H1 (cell line): ENCODE results near the gene STAT5A. TPM values are rescaled to one million over a fixed set of nuclear protein-coding genes. Genes with fewer than 3 reads are reported as not detected.

ENCODE experiments used
- CTCF ChIA-PET: fragments of 300-600 bp; sonication (Branson Sonifier 250); formaldehyde crosslinking; loops from one replicate; lab custom pipeline; 2021; ENCODE audit not compliant: partially characterized antibody; lab: Charles Lee
- POLR2A ChIA-PET: fragments of 300-600 bp; sonication (Branson Sonifier 250); formaldehyde crosslinking; loops from one replicate; lab custom pipeline; 2021; ENCODE audit warnings: inconsistent platforms; ENCODE audit not compliant: partially characterized antibody; lab: Charles Lee
- DNase-seq, 2 experiments: peaks; one replicate each; pipeline versions ENCODE4 v3.0.0 to v3.0.0-alpha.2; 2010 to 2022; ENCODE audit warnings: low spot score in 2 of 2, low read depth in 1 of 2, mixed read lengths in 1 of 2
- FAIRE-seq: peaks from 2 replicates; lab custom pipeline; 2011; peaks lifted over from hg19 to GRCh38; lab: Jason Lieb, UNC
- H2AFZ ChIP-seq: 2 replicates; pipeline ENCODE4 v1.8.1; 2012; ENCODE audit warnings: low read length, inconsistent platforms
- H2AK5ac ChIP-seq: 2 replicates; pipeline ENCODE4 v1.6.1; 2013; ENCODE audit warnings: low read depth, low read length
- H2BK120ac ChIP-seq: replicated peaks from 2 replicates; pipeline ENCODE3; 2013; ENCODE audit warnings: low read depth, low read length, inconsistent platforms
- H2BK12ac ChIP-seq: 2 replicates; pipeline ENCODE4 v1.6.1; 2013; ENCODE audit warnings: low read depth, low read length
- H2BK15ac ChIP-seq: 2 replicates; pipeline ENCODE4 v1.6.1; 2013; ENCODE audit warnings: low read length
- H2BK20ac ChIP-seq: 2 replicates; pipeline ENCODE4 v1.6.1; 2013; ENCODE audit warnings: low read length
- H2BK5ac ChIP-seq: 2 replicates; pipeline ENCODE4 v1.6.1; 2013; ENCODE audit warnings: low read depth, low read length
- H3K14ac ChIP-seq: 2 replicates; pipeline ENCODE4 v1.6.1; 2013; ENCODE audit warnings: inconsistent platforms; ENCODE audit not compliant: insufficient read length
- H3K18ac ChIP-seq: 2 replicates; pipeline ENCODE4 v1.6.1; 2013; ENCODE audit warnings: low read length; ENCODE audit errors: extremely low read depth
- H3K23ac ChIP-seq: 2 replicates; pipeline ENCODE4 v1.6.1; 2013; ENCODE audit warnings: inconsistent platforms; ENCODE audit not compliant: insufficient read length
- H3K23me2 ChIP-seq: 2 replicates; pipeline ENCODE4 v1.6.1; 2013; ENCODE audit warnings: low read depth, low read length
- H3K27ac ChIP-seq: 2 replicates; pipeline ENCODE4 v1.6.1; 2011; ENCODE audit warnings: low read depth, low read length, inconsistent platforms
- H3K27me3 ChIP-seq, 4 experiments: replicated peaks in 1 of 4; 1 replicate in 1 of 4; 2 replicates in 3 of 4; pipeline versions ENCODE4 v1.6.1 to v1.8.1; 2011 to 2013; ENCODE audit warnings: low read length in 3 of 4, mild to moderate bottlenecking in 3 of 4, inconsistent platforms in 2 of 4, mixed read lengths in 2 of 4, moderate library complexity in 1 of 4; ENCODE audit not compliant: control insufficient read depth in 3 of 4, insufficient read depth in 3 of 4; ENCODE audit errors: extremely low read depth in 1 of 4
- H3K36me3 ChIP-seq, 4 experiments: 2 replicates each; pipeline versions ENCODE4 v1.6.1 to v1.8.1; 2011 to 2013; ENCODE audit warnings: mild to moderate bottlenecking in 4 of 4, low read length in 3 of 4, moderate library complexity in 2 of 4, control low read depth in 1 of 4, inconsistent platforms in 1 of 4; ENCODE audit not compliant: insufficient read depth in 4 of 4, control insufficient read depth in 2 of 4
- H3K4ac ChIP-seq: replicated peaks from 2 replicates; pipeline ENCODE3; 2013; ENCODE audit warnings: low read length, low read depth, mixed read lengths, inconsistent platforms; ENCODE audit not compliant: insufficient read length
- H3K4me1 ChIP-seq, 4 experiments: replicated peaks in 1 of 4; 1 replicate in 1 of 4; 2 replicates in 3 of 4; pipeline versions ENCODE4 v1.6.1 to v1.8.1; 2011 to 2013; ENCODE audit warnings: low read length in 3 of 4, inconsistent platforms in 2 of 4, mixed read lengths in 1 of 4; ENCODE audit not compliant: insufficient read depth in 4 of 4, control insufficient read depth in 3 of 4
- H3K4me2 ChIP-seq, 2 experiments: 2 replicates each; pipeline versions ENCODE4 v1.6.1 to v1.8.1; 2011 to 2013; ENCODE audit warnings: low read depth in 2 of 2, low read length in 2 of 2, control low read depth in 1 of 2, inconsistent platforms in 1 of 2, mild to moderate bottlenecking in 1 of 2; ENCODE audit not compliant: insufficient read depth in 1 of 2
- H3K4me3 ChIP-seq, 4 experiments: fragments of 200-600, 300-600 bp in 1 of 4; sonication (generic), shearing (Covaris generic), sonication (Bioruptor Twin) in 1 of 4; 2 replicates each; pipeline versions ENCODE4 v1.5.1 to v1.8.1; 2011 to 2016; ENCODE audit warnings: low read length in 4 of 4, low read depth in 3 of 4, control low read depth in 2 of 4, inconsistent platforms in 2 of 4, mild to moderate bottlenecking in 2 of 4, mixed read lengths in 1 of 4, moderate library complexity in 1 of 4; ENCODE audit not compliant: insufficient read depth in 2 of 4; ENCODE audit errors: extremely low read depth in 1 of 4
- H3K56ac ChIP-seq: replicated peaks from 2 replicates; pipeline ENCODE3; 2013; ENCODE audit warnings: low read depth, mild to moderate bottlenecking, mixed read lengths, low read length, inconsistent platforms; ENCODE audit not compliant: insufficient read length
- H3K79me1 ChIP-seq: 2 replicates; pipeline ENCODE4 v1.6.1; 2013; ENCODE audit warnings: low read depth, low read length, control low read depth
- H3K79me2 ChIP-seq, 2 experiments: 2 replicates each; pipeline versions ENCODE4 v1.6.1 to v1.8.1; 2012 to 2013; ENCODE audit warnings: low read length in 2 of 2, mild to moderate bottlenecking in 2 of 2, inconsistent platforms in 1 of 2; ENCODE audit not compliant: insufficient read depth in 2 of 2, control insufficient read depth in 1 of 2
- H3K9ac ChIP-seq, 4 experiments: replicated peaks in 1 of 4; 1 replicate in 1 of 4; 2 replicates in 3 of 4; pipeline versions ENCODE4 v1.6.1 to v1.8.1; 2011 to 2013; ENCODE audit warnings: low read depth in 3 of 4, low read length in 3 of 4, control low read depth in 2 of 4, mild to moderate bottlenecking in 2 of 4, moderate library complexity in 2 of 4, inconsistent platforms in 1 of 4; ENCODE audit errors: extremely low read depth in 1 of 4
- H3K9me3 ChIP-seq, 2 experiments: 2 replicates each; pipeline versions ENCODE4 v1.6.1 to v1.8.1; 2012 to 2013; ENCODE audit warnings: mild to moderate bottlenecking in 2 of 2, moderate library complexity in 2 of 2, control low read depth in 1 of 2, inconsistent platforms in 1 of 2, low read depth in 1 of 2, low read length in 1 of 2, mixed read lengths in 1 of 2; ENCODE audit not compliant: insufficient read depth in 2 of 2
- H4K20me1 ChIP-seq, 2 experiments: replicated peaks in 1 of 2; 2 replicates each; pipeline versions ENCODE3 to v1.8.1; 2011 to 2013; ENCODE audit warnings: inconsistent platforms in 2 of 2, low read length in 2 of 2, mild to moderate bottlenecking in 1 of 2; ENCODE audit not compliant: insufficient read depth in 2 of 2, control insufficient read depth in 1 of 2
- H4K5ac ChIP-seq: 2 replicates; pipeline ENCODE4 v1.6.1; 2013; ENCODE audit warnings: low read length, low read depth, mixed read lengths, inconsistent platforms; ENCODE audit not compliant: insufficient read length
- H4K8ac ChIP-seq: 2 replicates; pipeline ENCODE4 v1.8.0; 2013; ENCODE audit warnings: mild to moderate bottlenecking, moderate library complexity, low read length, inconsistent platforms; ENCODE audit not compliant: insufficient read depth; ENCODE audit errors: extremely low read depth
- H4K91ac ChIP-seq: replicated peaks from 2 replicates; pipeline ENCODE3; 2013; ENCODE audit warnings: low read length, mixed read lengths, inconsistent platforms; ENCODE audit not compliant: insufficient read length
- BACH1 ChIP-seq: IDR thresholded peaks from 2 replicates; pipeline ENCODE4 v1.6.1; 2012; ENCODE audit warnings: low read length, improper control_type of control experiment
- CEBPB ChIP-seq: IDR thresholded peaks from 2 replicates; pipeline ENCODE4 v1.6.1; 2012; ENCODE audit warnings: low read depth, low read length
- GABPA ChIP-seq: IDR thresholded peaks from 2 replicates; pipeline ENCODE4 v1.6.1; 2011; ENCODE audit warnings: mild to moderate bottlenecking, low read length, moderate library complexity, borderline replicate concordance; ENCODE audit not compliant: insufficient read depth
- JUN ChIP-seq: IDR thresholded peaks from 2 replicates; pipeline ENCODE4 v1.6.1; 2011; ENCODE audit warnings: low read depth, mild to moderate bottlenecking, improper control_type of control experiment, low read length
- JUND ChIP-seq: IDR thresholded peaks from 2 replicates; pipeline ENCODE4 v1.6.1; 2011; ENCODE audit warnings: mild to moderate bottlenecking, improper control_type of control experiment, low read length
- NANOG ChIP-seq: IDR thresholded peaks from 2 replicates; pipeline ENCODE4 v1.6.1; 2011; ENCODE audit warnings: low read length, low read depth, mild to moderate bottlenecking, inconsistent platforms; ENCODE audit not compliant: insufficient read depth, poor library complexity, severe bottlenecking
- POU5F1 ChIP-seq: IDR thresholded peaks from 2 replicates; pipeline ENCODE4 v1.6.1; 2011; ENCODE audit warnings: low read depth, mild to moderate bottlenecking, low read length, moderate library complexity
- SIN3A ChIP-seq, 2 experiments: IDR thresholded peaks in 1 of 2; conservative IDR thresholded peaks in 1 of 2; 2 replicates each; pipeline ENCODE4 v1.6.1; 2011 to 2012; ENCODE audit warnings: low read length in 2 of 2, improper control_type of control experiment in 1 of 2, low read depth in 1 of 2, mild to moderate bottlenecking in 1 of 2
- WGBS, 2 experiments: shearing (Covaris generic) in 1 of 2; methylation state at CpG; one replicate each; pipeline versions ENCODE4 v1.1.6 to v1.1.7; 2013 to 2015; ENCODE audit warnings: low lambda C conversion rate in 2 of 2, mixed read lengths in 2 of 2, inconsistent platforms in 1 of 2, low coverage in 1 of 2, missing lambda C conversion rate in 1 of 2; ENCODE audit not compliant: insufficient replicate concordance in 2 of 2, insufficient coverage in 1 of 2, insufficient read length in 1 of 2; ENCODE audit errors: extremely low coverage in 1 of 2, missing lambda C conversion rate in 1 of 2; 5-methylcytosine and 5-hydroxymethylcytosine counted together
- polyA plus RNA-seq, 7 experiments: library from polyadenylated mRNA; depleted of rRNA in 3 of 7; stranded (reverse) in 5 of 7; unstranded in 2 of 7; fragments of >200 nt in 5 of 7; fragments of 200-250 nt in 2 of 7; gene quantifications; 1 replicate in 5 of 7; 2 replicates in 1 of 7; 4 replicates in 1 of 7; pipeline versions ENCODE4 v1.2.1 to v1.2.3, GENCODE V29; 2011 to 2013; ENCODE audit warnings: missing spikeins in 2 of 7, mixed read lengths in 2 of 7
- total RNA-seq: library from RNA; stranded (reverse); fragmentation: NEBNext Ultra II Directional; extraction: Animal tissue kit (Norgen Biotek cat#: 25700); gene quantifications from 2 replicates; pipeline ENCODE4 v1.2.1, GENCODE V29; 2021
- TF ChIP-seq, protein P1 (sequence below): IDR thresholded peaks from 2 replicates; pipeline ENCODE4 v1.6.1; 2011; ENCODE audit warnings: low read length, improper control_type of control experiment
- TF ChIP-seq, protein P2 (sequence below): IDR thresholded peaks from 2 replicates; pipeline ENCODE4 v1.6.1; 2012; ENCODE audit warnings: inconsistent platforms

The STAT5A gene
- total and polyA plus RNA-seq, 2 of the 8 experiments (the other 6 are each of a cell fraction or from before 2014, with no cell fraction given): 4.2 to 5.4 TPM

DNA sequence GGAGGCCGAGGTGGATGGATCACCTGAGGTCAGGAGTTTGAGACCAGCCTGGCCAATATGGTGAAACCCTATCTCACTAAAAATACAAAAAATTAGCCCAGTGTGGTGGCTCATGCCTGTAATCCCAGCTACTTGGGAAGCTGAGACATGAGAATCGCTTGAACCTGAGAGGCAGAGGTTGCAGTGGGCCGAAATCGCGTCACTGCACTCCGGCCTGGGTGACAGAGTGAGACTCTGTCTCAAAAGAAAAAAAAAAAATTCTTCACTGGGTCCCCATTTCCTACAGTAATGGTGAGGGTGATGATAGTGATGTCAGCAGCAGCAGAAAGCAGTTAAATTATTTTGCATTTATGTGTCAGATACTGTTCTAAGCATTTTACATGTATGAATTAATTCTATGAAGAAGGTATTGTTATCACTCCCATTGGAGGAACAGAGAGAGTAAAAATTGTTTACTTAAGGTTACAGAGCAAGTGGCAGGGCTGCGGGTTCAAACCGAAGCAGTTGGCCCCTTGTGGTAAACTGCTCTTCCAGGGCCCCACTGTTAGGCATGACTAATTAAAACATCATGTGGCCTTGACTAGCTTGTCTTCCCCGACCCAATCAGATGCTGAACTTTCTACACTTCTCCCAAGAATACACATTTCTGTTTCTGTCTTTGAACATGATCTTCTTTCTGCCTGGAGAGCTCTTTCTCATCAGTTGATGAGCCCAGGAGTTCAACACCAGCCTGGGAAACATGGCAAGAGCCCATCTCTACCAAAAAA lies 54.1 kb downstream of the STAT5A start:
- Histone ChIP-seq H2BK5ac (no peak overlapping the region), H3K56ac (no peak overlapping the region), H3K4me1 (peaks cover 0 to 8% (median 2%) of the 10 kb centered on the region in 4 experiments; a peak in 3 of 7 replicates), H3K18ac (no peak overlapping the region), H2BK15ac (no peak overlapping the region), H2BK12ac (no peak overlapping the region), H4K91ac (no peak overlapping the region), H2AFZ (no peak overlapping the region), H3K27ac (no peak overlapping the region), H3K9ac (no peak overlapping the region), H3K4me3 (no peak overlapping the region), H3K79me1 (peaks cover under 1% of the 10 kb centered on the region), H2AK5ac (no peak overlapping the region), H3K23me2 (no peaks in the 10 kb centered on the region), H3K9me3 (no peaks in the 10 kb centered on the region), H3K79me2 (peaks cover 0 to 5% of the 10 kb centered on the region in 2 experiments; a peak in 2 of 4 replicates), H4K8ac (no peak overlapping the region), H2BK20ac (no peak overlapping the region), H3K14ac (no peak overlapping the region), H4K20me1 (peaks cover 2% of the 10 kb centered on the region in 2 experiments), H3K23ac (no peak overlapping the region), H3K27me3 (no peaks in the 10 kb centered on the region), H3K36me3 (peaks cover 10 to 68% (median 36%) of the 10 kb centered on the region in 4 experiments; a peak in 7 of 8 replicates), H3K4me2 (no peak overlapping the region), H3K4ac (no peak overlapping the region), H4K5ac (no peak overlapping the region), H2BK120ac (no peak overlapping the region)
- WGBS, 2 experiments: 93% methylated on average over 9 of the region's 9 CpGs; no CpG with 5 or more reads in 1 of the 2 experiments
- no peak for FAIRE-seq
- CTCF ChIA-PET: interaction anchor here (0.7 kb wide), 1 partner anchor 96 kb away, joined by 5 read pairs; no protein-coding TSS in a partner anchor
- no peak for DNase-seq
- POLR2A ChIA-PET: interaction anchor here (0.8 kb wide), 1 partner anchor 13 kb away, joined by 3 read pairs; no protein-coding TSS in a partner anchor
- TF ChIP-seq NANOG (no peak), JUND (no peak), SIN3A (conservative IDR thresholded peaks at IDR 0.05 in 1 of 2, IDR thresholded peaks at IDR 0.05 in 1 of 2; ENCODE audit: low read depth in 1 of 2, low read length in 2 of 2) (no peak), POU5F1 (no peak), JUN (no peak), BACH1 (no peak), GABPA (no peak), CEBPB (no peak)
- TF ChIP-seq, protein P1, sequence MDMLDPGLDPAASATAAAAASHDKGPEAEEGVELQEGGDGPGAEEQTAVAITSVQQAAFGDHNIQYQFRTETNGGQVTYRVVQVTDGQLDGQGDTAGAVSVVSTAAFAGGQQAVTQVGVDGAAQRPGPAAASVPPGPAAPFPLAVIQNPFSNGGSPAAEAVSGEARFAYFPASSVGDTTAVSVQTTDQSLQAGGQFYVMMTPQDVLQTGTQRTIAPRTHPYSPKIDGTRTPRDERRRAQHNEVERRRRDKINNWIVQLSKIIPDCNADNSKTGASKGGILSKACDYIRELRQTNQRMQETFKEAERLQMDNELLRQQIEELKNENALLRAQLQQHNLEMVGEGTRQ: no peak
- TF ChIP-seq, protein P2, sequence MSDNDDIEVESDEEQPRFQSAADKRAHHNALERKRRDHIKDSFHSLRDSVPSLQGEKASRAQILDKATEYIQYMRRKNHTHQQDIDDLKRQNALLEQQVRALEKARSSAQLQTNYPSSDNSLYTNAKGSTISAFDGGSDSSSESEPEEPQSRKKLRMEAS: no peak
